Activated CD4-positive, alpha-beta T cell treated with anti-CD3 and anti-CD28 coated beads for 48 hours (primary cell): ENCODE measurements around the gene EHD4.
A peak's percentile ranks its signal among the peaks of the same experiment; 100 is the strongest.

ENCODE experiments used
- DNase-seq: peaks from one replicate; pipeline ENCODE4 v3.0.0-alpha.2; 2020

EHD4 gene

DNA sequence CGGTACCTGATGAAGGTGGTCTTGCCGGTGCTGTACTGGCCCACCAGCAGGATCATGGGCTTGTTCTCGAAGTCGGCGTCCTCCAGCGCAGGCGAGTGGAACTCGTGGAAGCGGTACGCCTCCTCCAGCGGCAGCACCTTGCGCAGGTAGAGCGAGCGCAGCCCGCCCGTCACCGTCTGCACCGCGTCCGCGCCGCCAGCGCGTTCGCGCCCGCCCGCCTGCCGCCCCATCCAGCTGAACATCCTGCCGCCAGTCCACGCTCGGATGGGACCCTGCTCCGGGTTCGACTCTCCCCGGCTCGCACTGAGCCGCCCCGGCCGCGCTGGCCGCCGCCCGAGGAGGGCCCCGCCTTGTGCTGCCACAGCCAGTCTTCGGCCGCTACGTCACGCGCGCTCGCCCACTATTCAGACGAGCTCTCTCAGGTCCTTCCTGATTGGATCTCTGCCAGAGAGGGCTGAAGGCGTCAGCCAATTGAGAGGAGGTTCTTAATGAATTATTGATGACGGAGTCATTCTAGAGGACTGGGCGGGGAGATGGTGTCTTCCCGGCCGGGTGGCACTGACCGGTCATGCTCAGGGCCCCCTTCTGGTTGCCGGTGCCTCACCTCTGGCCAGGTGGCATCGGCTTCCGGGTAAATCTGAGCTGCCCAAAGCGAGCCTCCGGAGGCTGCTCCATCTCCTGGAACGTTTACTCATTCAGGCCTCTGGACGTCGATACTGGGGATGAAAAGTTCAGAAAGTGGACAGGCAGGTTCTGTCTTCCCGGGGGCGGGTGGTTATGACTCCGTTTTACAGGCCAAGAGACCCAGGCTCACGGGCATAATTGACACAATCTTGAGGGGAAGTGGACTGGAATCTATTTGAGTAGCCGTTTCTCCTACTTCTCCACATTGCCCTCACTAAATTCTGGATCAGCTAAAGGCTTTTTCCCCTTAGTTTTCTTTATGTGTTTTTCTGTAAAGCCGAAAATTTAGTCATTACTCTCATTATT is at the start of gene EHD4:
Gene EHD4 (minus strand): TSS at position 305 of the 990 bp plus-strand sequence. CDS start 63 bp downstream, at position 242.
- peak; percentile 97 for DNase-seq

DNA sequence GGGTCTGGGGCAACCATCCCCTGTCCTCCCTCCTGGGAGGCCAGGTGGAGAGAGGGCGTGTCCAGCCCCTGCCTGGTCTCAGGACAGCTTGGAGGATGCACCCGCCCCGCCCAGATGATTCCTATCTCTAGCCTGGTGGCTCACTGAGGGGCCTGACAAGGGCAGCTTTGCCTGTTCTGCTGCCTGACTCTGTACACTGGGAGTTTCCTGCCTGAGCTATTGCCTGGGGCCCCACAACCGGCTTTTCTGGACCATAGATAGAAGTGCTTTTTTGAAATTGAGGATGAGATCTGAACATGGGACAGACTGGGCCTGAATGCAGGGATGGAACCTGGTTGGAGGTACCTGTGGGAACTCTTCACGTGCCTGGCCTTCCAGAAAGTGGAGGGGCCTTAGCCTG is 49.2 kb upstream of the EHD4 start:
- no peak for DNase-seq

DNA sequence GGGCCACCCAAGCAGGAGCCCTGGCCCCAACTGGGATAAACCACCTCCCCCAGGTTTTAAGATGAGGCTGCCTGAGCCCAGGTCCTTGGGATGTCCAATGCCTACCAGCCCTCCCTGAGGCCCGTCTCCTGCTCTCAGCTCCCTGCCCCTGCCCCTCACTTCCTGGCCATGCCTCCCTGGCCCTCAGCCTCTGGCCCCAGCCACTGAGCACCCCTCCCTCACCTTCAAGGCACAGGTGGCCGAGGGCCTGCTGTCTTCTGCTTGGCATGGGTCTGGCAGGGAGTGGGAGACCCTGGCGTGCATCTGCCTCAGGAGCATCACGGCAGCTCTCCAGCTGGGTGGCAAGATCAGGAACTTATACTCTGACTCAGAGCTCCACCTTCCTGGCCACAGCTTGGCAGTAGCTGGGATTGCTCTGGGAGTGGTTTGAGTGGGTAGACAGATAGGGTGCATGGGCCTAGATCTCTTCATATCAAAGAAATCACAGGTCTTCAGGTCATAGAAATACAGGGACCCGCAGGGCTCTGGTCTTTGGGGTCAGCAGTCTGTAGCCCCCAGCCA is 48.4 kb upstream of the EHD4 start, which contains the start of gene PLA2G4E:
Gene PLA2G4E (minus strand): TSS at position 330 of the 561 bp plus-strand sequence. CDS start 12 bp downstream, at position 318.
- DNase-seq = no peak

DNA sequence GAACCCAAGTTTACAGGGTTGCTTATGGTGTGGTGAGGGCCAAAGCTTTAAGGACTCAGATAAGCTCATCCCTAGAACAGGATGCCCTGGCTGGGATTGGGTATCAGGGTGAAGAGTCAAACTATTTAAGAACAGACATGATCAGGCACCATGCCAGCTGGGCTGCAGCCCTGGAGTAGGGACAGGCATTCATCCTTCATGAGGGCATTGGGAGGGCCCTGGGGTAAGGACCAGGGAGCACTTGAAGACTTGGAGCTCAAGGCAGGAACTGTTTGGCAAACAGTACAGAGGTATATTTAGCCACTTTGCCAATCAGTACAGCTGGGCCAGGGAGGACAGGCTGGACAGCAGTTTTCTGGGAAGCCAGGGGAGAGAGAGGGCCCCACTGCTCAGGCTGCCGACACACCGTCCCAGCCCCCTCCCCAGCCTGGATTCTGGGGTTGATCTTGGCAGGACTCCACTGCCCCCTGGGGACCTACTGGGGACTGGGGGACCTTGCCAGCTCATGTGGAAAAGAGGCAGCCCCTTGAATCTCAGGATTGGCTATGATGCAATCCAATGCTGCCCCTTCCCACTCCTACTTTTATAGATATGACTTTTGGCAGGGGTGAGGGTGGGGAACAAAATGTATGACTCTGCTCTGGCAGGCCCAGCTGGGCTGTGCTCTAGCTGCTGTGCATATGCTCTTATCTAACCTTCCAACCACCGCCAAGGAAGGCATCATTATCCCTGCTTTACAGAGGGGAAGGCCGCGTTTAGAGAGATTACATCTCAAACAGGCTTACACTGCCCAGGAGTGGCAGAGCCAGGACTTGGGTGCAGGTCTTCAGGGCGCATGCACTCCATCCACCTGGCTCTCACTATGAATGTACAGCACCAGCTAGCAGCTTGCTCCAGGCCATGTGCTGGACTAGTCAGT is 46.2 kb upstream of the EHD4 start:
- DNase-seq = no peak

DNA sequence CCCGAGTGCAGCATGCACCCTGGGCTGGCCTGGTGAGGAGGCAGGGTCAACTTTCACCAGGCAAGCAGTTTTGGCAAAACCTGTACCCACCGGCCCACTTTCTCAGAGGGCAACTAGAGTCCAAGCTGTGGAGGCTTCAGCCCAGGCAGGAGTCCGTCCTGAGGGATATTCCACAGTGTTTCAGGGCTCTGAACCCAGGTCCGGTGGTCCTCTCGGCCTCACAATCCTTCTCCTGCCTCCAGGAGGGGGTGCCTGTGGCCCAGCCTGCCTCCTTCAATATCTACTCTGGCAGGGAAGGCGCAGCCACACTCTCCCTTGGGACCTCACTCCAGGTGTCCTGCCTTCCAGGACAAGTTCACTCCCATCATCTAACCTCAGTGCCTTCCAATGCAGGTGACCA is 44.6 kb upstream of the EHD4 start:
- DNase-seq = no peak

DNA sequence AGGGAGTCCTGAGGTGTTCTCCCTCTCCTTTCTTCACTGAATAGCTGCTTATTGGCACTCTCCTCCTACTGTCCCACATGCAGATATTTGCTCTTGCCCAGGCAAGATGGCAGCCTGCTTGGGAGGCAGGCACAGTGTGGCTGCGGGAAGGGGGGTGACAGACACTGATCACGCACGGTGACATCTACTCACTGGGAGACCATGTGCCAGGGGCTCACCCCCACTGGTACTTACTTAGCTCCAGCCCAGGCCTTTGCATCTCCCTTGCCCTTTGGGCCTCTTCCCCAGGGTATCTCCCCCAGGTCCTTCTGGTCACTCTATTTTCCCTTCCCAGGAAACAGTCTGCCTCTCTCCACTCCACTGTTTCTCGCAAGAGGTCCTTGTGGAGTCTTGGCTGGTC is 42.0 kb upstream of the EHD4 start:
- no peak for DNase-seq

DNA sequence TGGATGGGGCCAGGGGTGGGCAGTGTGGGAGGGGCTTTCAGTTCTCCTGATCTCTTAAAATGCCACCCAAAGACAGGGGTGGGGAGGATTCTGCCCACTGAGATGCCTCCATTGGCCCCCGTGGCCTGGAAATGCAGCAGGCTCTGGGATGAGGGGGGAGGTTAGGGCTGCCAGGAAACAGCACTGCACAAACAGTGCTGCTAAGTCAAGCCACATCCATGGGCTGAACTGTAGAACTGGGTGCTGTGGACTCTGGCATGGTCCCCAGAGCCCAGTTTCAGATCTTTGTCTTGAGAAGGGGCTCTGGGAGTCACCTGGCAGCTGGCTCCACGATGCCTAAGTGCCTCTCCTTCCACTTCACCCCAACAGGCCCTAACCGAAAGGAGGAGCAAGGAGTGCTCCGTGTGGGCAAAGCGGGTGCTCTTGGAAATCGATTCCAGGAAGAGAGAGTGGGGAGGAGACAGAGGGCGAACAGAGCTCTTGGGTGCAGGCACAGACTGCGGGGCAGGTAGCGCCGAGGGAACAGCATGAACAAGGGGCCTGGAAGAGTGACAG is 40.6 kb upstream of the EHD4 start:
- DNase-seq = no peak

DNA sequence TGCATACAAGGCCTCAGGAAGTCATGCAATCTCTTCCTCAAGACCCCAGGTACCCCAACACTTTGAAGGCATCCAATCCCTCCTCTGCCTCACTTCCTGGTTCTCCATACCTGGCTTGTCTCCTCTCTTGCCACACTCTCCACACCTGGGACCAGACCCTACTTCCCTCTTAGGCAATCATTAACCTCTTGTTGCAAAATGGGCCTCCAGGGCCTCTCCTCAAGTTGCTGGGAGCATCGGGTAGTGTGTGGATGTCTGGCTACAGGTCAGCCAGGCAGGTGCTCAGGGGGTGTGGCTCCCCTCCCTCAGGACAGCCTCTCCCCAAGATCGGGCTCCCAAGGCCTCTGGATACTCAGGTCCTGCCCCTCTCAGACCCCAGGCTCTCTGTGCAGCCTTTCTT is 39.9 kb upstream of the EHD4 start:
- DNase-seq = no peak

DNA sequence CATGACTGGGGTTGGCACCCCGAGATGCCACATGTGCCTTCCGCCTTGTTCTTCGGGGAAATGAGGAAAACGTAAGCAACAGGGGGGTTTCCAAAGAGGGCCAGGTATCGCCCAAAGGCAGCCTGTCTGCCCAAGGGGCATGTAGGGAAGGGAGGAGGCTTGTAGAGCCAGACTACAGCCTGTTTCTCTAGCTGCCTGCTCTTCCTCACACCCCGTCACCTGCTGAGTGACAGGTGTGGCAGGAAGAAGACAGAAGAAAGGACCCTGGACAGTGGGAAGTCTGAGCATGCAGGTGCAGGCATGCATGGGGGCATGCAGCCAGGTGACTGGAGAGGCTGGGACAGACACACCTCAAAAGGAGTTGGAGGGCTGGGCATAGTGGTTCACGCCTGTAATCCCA is 38.7 kb upstream of the EHD4 start:
- no peak for DNase-seq

DNA sequence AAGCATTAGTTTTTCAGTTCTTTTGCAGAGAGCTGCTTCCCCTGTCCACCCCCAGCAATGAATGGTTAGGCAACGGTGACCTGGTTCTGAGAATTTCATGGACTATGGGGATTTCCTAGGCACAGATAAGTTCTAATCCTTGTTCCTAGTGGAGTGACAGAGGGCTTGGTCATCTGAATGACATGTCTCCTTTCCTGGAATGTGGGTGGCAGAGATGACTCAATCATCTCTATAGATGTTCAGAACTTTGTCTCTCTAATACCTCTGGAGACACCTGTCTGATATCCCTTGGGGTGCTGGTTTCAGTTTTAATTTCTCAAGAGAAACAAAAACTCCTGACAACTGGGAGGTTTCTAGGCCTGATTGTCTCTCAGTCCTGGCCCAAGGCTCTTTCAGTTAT is 38.1 kb upstream of the EHD4 start:
- peak; percentile 34 for DNase-seq

DNA sequence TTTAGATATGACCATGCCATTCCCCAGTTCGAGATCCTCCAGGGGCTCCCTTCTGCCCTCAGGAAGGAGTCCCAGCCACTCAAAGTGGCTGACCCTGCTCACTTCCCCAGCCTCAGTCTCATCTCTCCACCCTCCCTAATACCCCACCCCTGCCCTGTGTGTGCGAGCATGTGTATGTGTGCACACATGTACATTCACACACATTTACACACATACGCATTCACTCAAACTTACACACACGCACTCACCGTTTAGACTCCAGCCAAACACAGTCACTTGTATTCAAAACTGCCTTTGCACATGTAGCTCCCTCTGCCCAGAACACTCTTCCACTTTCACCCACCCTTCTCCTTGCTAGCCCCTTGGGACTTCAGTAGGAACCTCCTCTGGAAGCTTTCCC is 37.1 kb upstream of the EHD4 start:
- no peak for DNase-seq

DNA sequence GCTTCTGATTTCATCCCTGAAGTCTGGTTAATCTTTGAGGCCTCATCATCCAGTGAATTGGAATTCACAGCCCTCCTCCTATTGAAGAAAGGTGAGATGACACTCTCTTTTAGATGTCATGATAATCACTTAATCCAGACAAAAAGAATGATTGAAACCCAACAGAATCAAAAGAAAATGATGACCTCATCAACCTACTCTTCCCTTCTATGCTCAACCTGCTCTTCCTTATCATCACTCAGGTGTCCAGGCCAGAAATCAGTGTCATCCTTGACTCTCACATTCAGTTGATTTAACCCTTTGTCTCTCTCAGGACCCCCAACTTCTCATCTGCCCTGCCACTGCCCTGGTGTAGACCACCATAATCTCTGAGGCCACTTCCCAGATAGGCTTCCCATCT is 36.7 kb upstream of the EHD4 start:
- no peak for DNase-seq

DNA sequence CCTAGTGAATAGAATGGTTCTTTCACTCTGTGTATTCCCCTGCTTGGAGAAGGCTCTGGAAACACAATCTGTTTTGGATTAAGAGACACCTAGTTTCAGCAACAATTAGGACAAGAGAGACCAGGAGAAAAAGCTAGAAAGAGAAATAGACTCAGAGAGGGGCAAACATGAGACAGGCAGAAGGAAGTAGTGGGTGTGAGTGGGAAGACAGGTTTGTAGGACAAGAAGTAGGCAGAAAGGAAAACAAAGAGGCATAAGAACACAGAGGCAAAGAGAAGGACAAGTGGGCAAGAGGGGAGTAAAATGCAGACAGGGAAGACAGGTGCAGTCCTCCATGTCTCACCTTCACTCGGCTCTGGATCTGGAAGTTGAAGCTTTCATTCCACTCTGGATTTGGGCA is 35.0 kb upstream of the EHD4 start:
- DNase-seq = no peak

DNA sequence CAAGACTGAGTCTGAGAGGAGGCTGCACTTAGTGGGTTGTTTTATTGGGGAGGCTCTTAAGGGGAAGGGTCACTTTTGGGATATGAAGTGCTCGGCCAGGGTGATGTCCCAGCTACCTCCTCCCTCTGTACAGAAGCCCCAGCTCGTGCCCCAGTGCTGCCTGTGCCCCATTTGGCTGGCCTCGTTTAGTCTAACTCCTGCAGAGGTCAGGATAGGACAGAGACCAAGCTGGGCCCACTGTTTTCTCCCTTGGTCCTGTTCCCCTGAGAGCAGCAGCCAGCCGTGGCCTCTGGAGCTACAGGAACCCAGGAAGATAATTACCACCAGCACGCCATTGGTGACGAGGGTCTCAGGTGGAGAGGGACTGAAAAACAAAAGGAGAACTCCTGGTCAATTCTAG is 30.0 kb upstream of the EHD4 start:
- DNase-seq = no peak

DNA sequence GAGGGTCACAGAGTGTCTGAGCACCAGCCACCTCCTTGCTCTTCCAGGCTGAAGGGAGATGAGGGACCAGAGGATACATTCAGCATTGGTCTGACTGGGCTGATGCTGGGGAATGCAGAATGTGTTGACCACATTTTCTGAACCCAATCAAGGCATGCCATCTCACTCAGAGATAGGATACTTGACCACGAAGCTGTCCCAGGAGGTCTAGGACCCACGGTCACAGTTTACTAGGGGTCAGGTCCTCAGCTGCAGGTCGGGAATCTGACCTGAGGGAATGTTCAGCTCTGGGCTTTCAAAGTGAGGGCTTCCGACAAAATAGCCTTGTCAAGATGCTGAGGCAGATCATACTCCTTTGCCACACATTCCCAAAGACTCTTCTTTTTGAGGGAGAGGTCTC is 28.9 kb upstream of the EHD4 start:
- DNase-seq = no peak

DNA sequence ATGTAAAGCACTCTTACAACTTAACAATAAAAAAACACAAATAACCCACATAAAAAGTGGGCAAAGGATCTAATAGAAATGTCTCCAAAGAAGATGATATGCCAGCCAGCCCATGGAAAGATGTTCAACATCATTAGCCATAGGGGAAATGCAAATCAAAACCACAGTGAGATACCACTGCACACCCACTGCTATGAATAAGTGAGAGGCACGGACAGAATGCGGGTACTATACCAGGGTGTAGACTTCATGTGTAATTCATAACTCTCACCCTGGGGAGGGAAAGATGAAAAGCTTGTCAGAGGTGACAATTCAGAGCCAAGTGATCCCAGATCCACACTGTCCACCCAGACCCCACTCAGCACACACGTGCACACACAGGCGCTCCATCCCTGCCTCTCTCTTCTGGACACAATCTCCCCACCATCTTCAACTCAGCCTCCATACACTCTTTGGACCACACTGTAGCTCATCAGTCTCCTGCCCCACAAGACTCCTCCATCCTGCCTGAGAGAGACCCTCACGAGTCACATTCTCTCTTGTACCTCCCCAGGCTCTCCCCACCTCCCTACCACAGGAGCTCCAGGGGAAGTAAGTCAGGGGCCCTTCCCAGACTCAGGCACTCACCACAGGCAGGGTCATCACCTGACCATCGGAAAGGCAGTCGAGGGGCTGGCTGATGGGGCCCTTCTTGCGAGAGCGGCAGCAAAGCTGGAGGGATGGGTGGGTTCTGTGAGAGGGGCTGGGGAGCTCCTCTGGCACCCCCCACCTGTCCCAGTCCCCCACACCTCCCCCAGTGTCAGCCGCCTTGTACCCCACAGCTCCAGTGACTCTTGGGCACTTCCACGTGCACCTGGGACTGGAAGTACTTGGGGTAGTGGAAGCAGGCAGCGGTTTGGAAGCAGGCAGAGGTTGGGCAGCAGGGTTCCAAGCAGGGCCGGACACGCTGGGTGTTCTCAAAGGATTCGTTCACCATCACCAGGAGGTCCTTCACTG is 27.2 kb upstream of the EHD4 start:
- peak; percentile 13 for DNase-seq

DNA sequence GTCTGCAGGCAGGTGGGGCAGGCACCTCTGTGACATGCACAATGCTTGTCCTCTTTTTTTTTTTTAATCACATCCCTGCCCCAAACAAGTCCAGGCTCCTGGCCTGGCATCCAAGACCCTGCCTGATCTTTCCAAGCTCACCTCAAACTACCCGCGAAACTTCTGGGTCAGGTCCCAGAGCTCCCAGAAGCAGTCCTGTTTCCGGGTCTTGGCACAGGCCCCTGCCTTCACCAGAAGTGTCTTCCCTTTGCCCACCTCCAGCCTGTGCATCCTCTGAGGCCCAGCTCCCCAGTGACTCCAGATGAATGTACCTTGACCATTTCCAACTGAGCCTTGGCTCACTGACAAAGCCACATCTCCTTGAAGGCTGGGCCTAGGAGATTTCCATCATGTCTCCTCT is 25.5 kb upstream of the EHD4 start:
- DNase-seq = no peak

DNA sequence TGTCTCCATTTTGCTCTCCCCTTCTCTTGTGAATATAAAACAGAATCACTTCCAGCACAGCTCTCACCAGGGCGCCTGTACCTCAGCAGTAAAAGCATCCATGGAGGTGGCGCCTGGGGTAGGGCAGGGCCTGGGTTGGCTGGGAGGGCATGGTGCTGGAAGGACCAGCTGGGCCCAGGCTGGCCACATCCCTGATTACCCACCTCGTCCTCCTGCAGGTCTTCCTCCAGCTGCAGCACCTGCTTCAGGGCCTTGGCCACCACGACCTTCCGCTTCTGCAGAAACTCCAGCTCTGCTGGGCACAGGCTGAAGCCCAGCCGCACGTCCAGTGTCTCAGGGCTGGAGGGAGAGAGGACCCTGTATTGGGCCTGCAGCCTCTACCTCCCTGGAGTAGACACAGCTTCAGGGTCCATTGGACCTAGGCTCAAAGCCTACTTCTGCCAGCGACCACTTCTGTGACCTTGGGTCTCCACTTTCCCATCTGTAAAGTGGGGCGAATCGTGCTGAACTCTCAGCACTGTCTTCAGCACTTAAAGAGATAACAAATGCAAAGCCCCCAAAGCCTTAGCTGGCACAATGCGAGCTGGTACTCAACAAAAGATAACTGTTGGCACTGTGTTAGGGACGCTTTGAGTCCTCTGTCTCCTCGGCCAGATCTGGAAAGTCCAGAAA is 24.7 kb upstream of the EHD4 start:
- no peak for DNase-seq

DNA sequence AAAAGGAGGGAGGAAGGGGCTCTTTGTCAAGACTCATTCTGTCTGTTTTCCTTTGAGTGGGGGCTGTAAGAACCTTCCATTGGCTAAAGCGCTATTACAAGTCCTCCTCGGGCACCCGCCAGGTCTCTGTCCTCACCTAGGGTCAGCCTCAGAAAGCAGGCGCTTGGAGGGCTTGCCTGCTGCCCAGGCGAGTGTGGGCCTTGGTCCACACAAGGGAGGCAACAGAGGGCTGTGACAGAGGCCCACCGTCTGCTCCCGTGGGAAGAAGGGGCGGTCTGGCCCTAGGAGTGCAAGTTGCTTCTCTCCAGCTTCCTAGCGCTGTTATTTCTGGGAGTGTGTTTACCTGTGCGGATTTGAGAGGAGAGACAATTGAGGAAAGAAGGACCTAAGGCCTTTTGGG is 24.0 kb upstream of the EHD4 start:
- no peak for DNase-seq

DNA sequence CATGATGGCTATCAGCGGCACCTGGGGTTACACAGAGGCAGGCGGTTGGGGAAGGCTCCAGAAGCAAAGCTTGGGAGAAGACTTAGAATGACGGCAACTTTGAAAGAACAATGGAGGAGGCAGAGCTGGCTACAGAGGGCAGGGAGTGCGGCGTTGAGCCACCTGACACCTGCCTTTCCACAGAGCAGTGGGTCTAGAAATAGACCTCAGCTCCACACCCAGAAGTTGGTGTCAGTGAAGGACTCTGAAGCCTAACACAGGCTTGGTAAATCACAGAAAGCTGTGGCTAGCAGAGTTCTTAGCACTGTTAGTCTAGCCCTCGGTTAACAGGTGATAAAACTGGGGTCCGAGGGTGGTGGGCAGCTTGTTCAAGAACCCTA is 23.1 kb upstream of the EHD4 start:
- DNase-seq = no peak
